Thymus (tissue), 11 donors: ENCODE results near the gene GOLGA6L9. TPM values are rescaled to one million over a fixed set of nuclear protein-coding genes. Genes with fewer than 3 reads are reported as not detected.
"Not testable (repeated sequence)": the region's sequence is repeated elsewhere in the genome, so short reads cannot be mapped to it uniquely, and the experiment has no call there.

Experiments used
- DNase-seq, 9 donors: peaks; one replicate each; pipeline ENCODE4 v3.0.0-alpha.2; 2013; ENCODE audit warnings: low spot score in 9 of 9, low read depth in 6 of 9, missing footprints in 1 of 9
- H3K27ac ChIP-seq, 2 donors: one replicate each; pipeline ENCODE4 v1.5.1; 2013; ENCODE audit warnings: control low read depth in 1 of 2, low read depth in 1 of 2, low read length in 1 of 2, mild to moderate bottlenecking in 1 of 2, moderate library complexity in 1 of 2
- H3K27me3 ChIP-seq, 2 donors: one replicate each; pipeline ENCODE4 v1.5.1; 2013; ENCODE audit warnings: low read length in 1 of 2; ENCODE audit not compliant: control insufficient read depth in 2 of 2, insufficient read depth in 1 of 2
- H3K36me3 ChIP-seq, 2 donors: one replicate each; pipeline ENCODE4 v1.5.1; 2013; ENCODE audit warnings: low read length in 1 of 2, mild to moderate bottlenecking in 1 of 2, moderate library complexity in 1 of 2; ENCODE audit not compliant: control insufficient read depth in 2 of 2, insufficient read depth in 2 of 2
- H3K4me1 ChIP-seq, 2 donors: one replicate each; pipeline ENCODE4 v1.5.1; 2013; ENCODE audit warnings: low read length in 2 of 2; ENCODE audit not compliant: control insufficient read depth in 2 of 2, insufficient read depth in 2 of 2
- H3K4me3 ChIP-seq, 2 donors: one replicate each; pipeline ENCODE4 v1.5.1; 2013; ENCODE audit warnings: low read length in 2 of 2, control low read depth in 1 of 2, mild to moderate bottlenecking in 1 of 2
- H3K9me3 ChIP-seq, 2 donors: one replicate each; pipeline ENCODE4 v1.5.1; 2013; ENCODE audit warnings: low read length in 1 of 2, mild to moderate bottlenecking in 1 of 2; ENCODE audit not compliant: control insufficient read depth in 2 of 2, insufficient read depth in 1 of 2
- WGBS: extraction: QIAGEN DNeasy Blood & Tissue Kit; methylation state at CpG from one replicate; pipeline ENCODE4 v1.1.7; 2013; 5-methylcytosine and 5-hydroxymethylcytosine counted together
- polyA plus RNA-seq: library from polyadenylated mRNA; stranded (reverse); fragments of 200-250 nt; gene quantifications from one replicate; pipeline ENCODE4 v1.2.3, GENCODE V29; 2013
- total RNA-seq: library from RNA; stranded (reverse); fragments of 120-200 nt; gene quantifications from one replicate; pipeline ENCODE4 v1.2.4, GENCODE V29; 2013
- donor health status: healthy.

The GOLGA6L9 gene
- total and polyA plus RNA-seq, 2 donors = 1.2 to 19.2 TPM

GRCh38 chr15:82399366-82400103 lies 30.1 kb upstream of the GOLGA6L9 start:
- not testable (repeated sequence) for DNase-seq, H3K9me3 ChIP-seq, H3K27ac ChIP-seq, H3K36me3 ChIP-seq, H3K27me3 ChIP-seq, H3K4me1 ChIP-seq, H3K4me3 ChIP-seq
- WGBS = 72% methylated on average over 5 of the region's 5 CpGs

GRCh38 chr15:82401918-82402317 lies 27.7 kb upstream of the GOLGA6L9 start:
- 98% methylated on average over 6 of the region's 6 CpGs for WGBS

GRCh38 chr15:82402341-82402740 lies 27.3 kb upstream of the GOLGA6L9 start:
- not testable (repeated sequence) for H3K36me3 ChIP-seq, DNase-seq, H3K27ac ChIP-seq, H3K4me1 ChIP-seq, H3K4me3 ChIP-seq, H3K27me3 ChIP-seq, H3K9me3 ChIP-seq
- 100% methylated on average over 1 of the region's 1 CpG for WGBS

More at GRCh38 chr15:82401918-82402317, 27.7 kb upstream of the GOLGA6L9 start:
- not testable (repeated sequence) for H3K4me1 ChIP-seq, DNase-seq, H3K36me3 ChIP-seq, H3K4me3 ChIP-seq, H3K27ac ChIP-seq, H3K9me3 ChIP-seq, H3K27me3 ChIP-seq

- H3K27ac ChIP-seq, DNase-seq: not testable (repeated sequence)
- WGBS = 86% methylated on average over 2 of the region's 2 CpGs
Measured at GRCh38 chr15:82406211-82406610, 23.4 kb upstream of the GOLGA6L9 start.

GRCh38 chr15:82410306-82410705 lies 19.3 kb upstream of the GOLGA6L9 start:
- not testable (repeated sequence) for H3K36me3 ChIP-seq, DNase-seq, H3K4me3 ChIP-seq, H3K9me3 ChIP-seq, H3K27me3 ChIP-seq, H3K27ac ChIP-seq, H3K4me1 ChIP-seq
- WGBS = 95% methylated on average over 4 of the region's 4 CpGs

More at GRCh38 chr15:82406211-82406610, 23.4 kb upstream of the GOLGA6L9 start:
- H3K27me3 ChIP-seq, H3K4me3 ChIP-seq, H3K36me3 ChIP-seq, H3K4me1 ChIP-seq, H3K9me3 ChIP-seq: not testable (repeated sequence)

GRCh38 chr15:82411595-82411994 lies 18.0 kb upstream of the GOLGA6L9 start:
- not testable (repeated sequence) for H3K4me3 ChIP-seq, H3K27ac ChIP-seq, H3K27me3 ChIP-seq, H3K36me3 ChIP-seq, H3K4me1 ChIP-seq, H3K9me3 ChIP-seq
- 100% methylated on average over 1 of the region's 1 CpG for WGBS
- DNase-seq = peak in 1 of 9 donors; percentile 5

GRCh38 chr15:82414525-82415191 lies 15.0 kb upstream of the GOLGA6L9 start:
- not testable (repeated sequence) for H3K27me3 ChIP-seq, H3K36me3 ChIP-seq, H3K4me1 ChIP-seq, H3K4me3 ChIP-seq, DNase-seq, H3K9me3 ChIP-seq, H3K27ac ChIP-seq
- WGBS = 97% methylated on average over 6 of the region's 6 CpGs

GRCh38 chr15:82420516-82420915 lies 9.1 kb upstream of the GOLGA6L9 start:
- not testable (repeated sequence) for H3K36me3 ChIP-seq, H3K4me3 ChIP-seq, H3K27me3 ChIP-seq, DNase-seq, H3K4me1 ChIP-seq, H3K27ac ChIP-seq, H3K9me3 ChIP-seq
- over 99% methylated on average over 2 of the region's 2 CpGs for WGBS

GRCh38 chr15:82420966-82421365 lies 8.7 kb upstream of the GOLGA6L9 start:
- not testable (repeated sequence) for H3K4me3 ChIP-seq, H3K36me3 ChIP-seq, DNase-seq, H3K27ac ChIP-seq, H3K4me1 ChIP-seq, H3K9me3 ChIP-seq, H3K27me3 ChIP-seq
- no CpG with 5 or more reads among the region's 1 CpG for WGBS
